Activated CD8-positive, alpha-beta memory T cell treated with anti-CD3 and anti-CD28 coated beads, Interleukin-2, amount 50 U/mL, for 48 hours (primary cell): Measurements from ENCODE around the gene TRIM62.

Experiments
- DNase-seq: peaks from one replicate; pipeline ENCODE4 v3.0.0-alpha.2; 2020

TRIM62 gene

DNA sequence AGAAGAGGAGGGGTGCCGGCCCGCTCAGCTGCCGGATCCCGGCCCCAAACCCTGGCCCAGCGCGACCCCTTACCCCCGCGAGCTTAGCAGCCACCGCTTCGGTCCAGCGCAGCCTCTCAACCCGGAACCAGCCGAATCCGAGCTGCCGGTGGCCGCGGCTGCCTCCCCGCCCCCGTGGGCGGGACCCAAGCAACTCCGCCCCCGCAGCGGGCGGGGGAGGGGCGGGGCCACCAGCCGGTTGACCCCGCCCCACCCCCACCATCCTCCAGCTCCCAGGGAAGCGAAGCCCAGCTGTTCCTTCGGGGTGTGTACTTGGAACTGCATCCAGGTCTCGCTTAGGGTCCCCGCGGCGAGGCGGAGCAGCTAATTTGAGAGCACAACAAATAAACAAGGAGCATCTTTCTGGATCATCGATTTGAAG is at the start of gene TRIM62:
Gene TRIM62 (minus strand): TSS at position 123 of the 421 bp plus-strand sequence. CDS start 611 bp downstream, outside the sequence.
- DNase-seq: peak; percentile 87

DNA sequence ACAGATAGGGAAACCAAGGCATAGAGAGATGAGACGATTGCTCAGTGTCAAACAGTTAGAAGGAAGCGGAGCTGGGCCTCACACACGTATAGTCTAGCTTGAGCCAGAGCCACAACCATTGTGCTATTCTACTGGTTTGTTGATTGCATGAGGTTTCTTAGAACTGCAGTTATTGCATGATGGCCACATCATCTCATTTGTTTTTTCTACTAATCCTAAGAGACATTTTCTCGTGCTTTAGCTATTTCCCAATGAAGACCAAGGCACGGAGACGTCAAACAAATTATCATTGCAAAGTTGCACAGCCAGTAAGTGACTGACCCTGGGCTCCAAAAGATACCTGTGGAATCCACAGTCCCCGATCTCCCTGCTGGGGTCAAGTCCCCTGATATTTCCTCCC is 49.3 kb upstream of the TRIM62 start:
- DNase-seq: no peak

GRCh38 chr1:33228935-33229487 is 47.2 kb upstream of the TRIM62 start:
- DNase-seq: no peak

- DNase-seq: no peak
These were observed 43.7 kb upstream of the TRIM62 start for GRCh38 chr1:33225586-33225985.

- no peak for DNase-seq
These were observed 42.4 kb upstream of the TRIM62 start for GRCh38 chr1:33224166-33224707.

DNA sequence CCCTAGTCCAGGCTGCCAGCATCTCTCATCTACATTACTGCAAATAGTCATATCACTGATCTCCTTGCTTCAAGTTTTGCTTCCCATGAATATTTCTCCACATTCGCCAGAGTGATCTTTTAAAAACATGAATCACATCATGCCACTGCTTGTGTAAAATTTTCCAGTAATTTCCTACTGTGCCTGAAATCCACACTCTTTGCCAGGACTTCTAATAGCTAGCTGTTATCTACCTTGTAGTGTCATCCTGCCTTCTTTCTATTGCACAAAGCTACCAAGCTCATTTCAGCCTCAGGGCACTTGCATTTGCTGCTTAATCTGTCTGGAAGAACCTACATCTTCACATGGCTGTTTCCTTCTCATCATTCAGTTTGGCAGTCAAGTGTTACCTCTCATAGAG is 40.5 kb upstream of the TRIM62 start:
- no peak for DNase-seq

- no peak for DNase-seq
These were observed 39.5 kb upstream of the TRIM62 start for GRCh38 chr1:33221385-33221758.

- no peak for DNase-seq
These were observed 39.0 kb upstream of the TRIM62 start for GRCh38 chr1:33220676-33221384.

DNA sequence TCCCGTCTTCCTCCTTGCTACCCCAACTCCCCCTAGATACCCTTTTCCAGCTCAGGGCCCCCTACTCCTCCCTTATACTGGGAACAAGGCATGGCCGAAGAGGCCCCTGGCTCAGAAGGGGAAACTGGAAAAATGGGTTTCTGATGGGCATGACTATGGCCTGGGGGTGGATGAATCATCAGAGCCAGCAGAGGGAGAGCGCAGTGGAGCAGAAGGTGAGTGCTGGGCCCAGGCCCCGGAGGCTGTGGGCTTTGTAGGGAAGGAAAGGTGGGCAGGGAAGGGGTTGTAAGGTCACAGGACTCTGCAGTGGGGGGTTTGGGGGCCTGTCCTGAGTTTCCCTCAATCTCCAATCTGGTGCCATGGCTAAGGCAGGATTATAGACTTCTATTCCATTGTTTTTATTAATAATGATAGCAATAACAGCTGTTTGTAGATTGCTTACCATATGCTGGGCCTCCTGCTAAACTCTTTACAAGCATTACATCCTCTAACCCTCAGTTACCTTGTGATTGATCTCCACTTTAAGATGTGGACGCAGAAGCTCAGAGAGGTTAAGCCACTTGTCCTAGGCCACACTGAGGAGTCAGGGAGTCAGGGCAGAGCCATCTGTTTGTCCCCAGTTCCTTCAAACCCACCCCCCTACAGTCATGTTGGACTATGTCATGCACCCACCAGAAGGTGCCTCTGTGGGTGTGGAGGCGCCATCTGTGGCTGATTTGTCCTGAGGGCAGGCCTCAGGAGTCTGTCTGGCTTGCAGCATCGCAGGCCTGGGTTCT is 38.2 kb upstream of the TRIM62 start:
- no peak for DNase-seq

- DNase-seq: no peak
These were observed 30.1 kb upstream of the TRIM62 start for GRCh38 chr1:33211972-33212371.

DNA sequence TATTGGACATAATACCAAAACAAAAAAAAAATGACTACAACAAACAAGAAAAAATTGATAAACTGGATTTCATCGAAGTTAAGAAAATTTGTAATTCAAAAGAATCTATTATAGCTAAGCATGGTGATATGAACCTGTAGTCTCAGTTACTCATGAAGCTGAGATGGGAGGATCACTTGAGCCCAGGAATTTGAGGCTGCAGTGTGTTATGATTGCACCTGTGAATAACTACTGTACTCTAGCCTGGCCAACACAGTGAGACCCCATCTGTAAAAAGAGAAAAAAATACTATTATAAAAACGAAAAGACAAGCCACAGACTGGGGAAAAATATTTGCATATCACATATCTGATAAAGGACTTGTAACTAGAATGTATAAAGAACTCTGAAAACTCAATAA is 24.5 kb upstream of the TRIM62 start:
- no peak for DNase-seq

DNA sequence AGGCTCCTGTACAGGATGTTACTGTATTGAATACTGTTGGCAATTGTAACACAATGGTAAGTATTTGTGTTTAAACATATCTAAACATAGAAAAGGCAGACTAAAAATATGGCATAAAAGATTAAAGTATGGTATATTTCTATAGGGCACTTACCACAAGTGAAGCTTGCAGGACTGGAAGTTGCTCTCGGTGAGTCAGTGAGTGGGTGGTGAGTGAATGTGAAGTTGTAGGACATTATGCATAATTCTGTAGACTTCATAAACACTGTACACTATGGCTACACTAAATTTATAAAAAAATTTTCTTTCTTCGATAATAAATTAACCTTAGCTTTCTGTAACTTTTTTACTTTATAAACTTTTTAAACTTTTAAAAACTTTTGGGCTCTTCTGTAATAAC is 13.7 kb upstream of the TRIM62 start:
- no peak for DNase-seq

DNA sequence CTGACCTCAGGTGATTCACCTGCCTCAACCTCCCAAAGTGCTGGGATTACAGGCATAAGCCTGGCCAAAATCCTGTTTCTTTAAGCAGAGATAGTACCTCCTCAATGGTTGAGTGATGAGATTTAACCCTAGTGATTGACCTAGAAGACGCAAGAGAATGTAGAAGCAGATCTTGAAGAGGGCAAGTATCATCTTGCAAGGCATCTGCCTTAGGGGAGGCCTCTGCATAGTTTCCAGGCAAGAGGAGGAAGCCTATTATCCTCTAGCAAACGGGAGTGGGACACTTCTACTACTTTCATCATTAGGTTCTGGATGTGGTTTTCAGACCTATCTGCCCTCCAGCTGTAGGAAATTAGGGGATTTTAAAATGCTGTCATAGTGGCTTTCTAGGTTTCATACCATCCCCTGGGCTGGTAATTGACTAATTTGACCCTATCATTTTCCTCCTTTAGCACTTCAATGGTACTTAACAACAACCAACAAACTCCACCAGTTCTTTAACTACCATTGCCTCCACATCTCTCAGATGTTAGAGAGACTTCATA is 10.0 kb upstream of the TRIM62 start:
- no peak for DNase-seq

DNA sequence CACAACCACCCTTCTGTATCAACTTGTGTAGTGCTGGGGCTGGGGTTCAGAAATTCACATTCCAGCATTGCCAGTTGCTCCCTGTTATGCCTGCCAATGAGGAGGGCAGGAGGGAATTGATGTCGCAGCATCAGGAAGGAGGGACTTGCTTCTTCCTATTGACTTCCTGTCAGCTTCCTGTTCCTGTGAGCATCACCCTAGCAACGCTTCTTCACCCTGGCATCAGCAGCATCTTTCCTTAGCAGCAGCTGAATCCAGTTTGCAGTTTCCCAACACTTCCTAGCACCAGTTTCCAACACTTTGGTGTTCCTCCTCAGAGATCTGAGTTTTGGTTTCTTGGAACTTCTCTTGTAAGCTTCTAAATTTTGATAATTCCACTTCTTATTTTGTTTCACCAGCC is 8.9 kb upstream of the TRIM62 start:
- no peak for DNase-seq

DNA sequence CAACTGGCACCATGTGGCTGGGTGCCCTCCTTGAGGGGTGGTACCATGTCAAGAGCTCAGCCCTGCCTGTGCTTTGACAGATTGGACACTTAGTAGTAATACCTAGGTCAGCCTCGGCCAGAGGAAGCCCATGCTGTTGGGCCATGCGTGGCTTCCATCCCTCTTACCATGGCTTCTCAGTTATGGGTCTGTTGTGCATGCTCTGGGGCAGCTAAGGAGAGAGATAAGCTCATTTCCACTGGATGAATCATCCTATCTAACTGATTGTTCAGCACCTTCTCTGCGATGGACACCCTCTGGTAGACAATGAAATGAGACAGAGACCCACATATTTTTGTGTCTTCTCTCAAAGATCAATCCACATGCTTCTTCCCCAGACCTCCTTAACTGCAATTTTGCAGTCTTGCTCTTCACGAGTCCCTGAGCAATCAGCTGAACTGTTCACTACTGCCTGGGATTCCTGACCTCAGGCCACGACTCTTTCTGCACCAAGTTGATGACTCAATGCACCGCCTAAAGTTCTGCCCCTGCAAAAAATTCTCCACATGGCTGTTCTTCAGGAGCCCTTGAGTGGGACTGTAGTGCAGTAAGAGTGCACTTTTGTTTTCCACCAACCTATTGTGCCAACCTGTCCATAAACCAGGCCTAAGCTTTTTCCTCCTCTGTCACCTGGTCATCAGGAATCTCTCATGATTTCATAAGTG is 6.9 kb upstream of the TRIM62 start:
- no peak for DNase-seq

DNA sequence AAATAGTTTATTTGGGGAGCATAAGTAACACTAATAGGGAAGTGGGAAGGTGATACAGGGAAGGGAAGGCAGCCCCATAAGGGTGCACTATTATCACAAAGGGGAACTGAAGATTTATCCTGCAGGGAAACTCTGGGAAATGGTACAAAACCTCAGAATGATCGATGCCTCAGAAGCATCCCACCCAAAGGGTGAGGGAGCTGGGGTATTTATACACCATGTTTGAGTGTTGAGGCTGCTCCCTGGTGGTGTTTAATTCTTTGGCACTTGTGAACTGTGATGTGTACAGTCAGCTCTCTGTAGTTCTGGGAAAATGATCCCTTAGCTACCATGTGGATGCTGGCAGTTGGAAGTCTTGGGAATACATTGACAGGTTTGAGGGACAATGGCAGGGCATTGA is 5.1 kb upstream of the TRIM62 start:
- peak; percentile 8 for DNase-seq

- DNase-seq: no peak
These were observed 3.7 kb upstream of the TRIM62 start for GRCh38 chr1:33185541-33185940.

DNA sequence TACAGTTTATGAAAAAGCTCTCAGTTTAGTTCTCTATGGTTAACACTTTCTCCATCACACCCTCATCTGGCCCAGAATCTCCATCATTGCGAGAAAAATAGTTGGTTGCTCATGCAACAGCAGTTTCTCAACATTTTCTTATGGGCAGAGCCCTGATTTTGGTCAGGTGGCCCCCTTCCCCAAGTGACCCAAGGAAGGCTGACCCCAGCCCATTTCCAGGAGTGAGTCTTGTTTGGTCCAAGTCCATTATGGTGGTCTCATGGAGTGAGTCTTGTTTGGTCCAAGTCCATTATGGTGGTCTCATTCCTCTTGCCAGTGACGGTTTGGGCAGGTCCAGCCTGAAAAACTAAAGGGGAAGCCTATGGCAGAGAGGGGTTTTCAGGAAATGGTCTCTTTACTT is 1.5 kb upstream of the TRIM62 start:
- DNase-seq: peak; percentile 23

- peak; percentile 52 for DNase-seq
These were observed 1.1 kb upstream of the TRIM62 start for GRCh38 chr1:33182896-33183295.

GRCh38 chr1:33182401-33182841 is 578 bp upstream of the TRIM62 start:
- DNase-seq: peak; percentile 45

- peak; percentile 86 for DNase-seq
These were observed 642 bp downstream of the TRIM62 start for GRCh38 chr1:33180911-33181890.
